GM10248 (cell line): Measurements from ENCODE around the gene GJC1.
A peak's percentile ranks its signal among the peaks of the same experiment; 100 is the strongest.

ENCODE experiments used
- CTCF ChIA-PET: fragments of 300-600 bp; sonication (Branson Sonifier 250); formaldehyde crosslinking; extraction: SDS; loops from one replicate; lab custom pipeline; 2021; ENCODE audit warnings: antibody characterized with exemption; lab: Yijun Ruan, JAX
- POLR2A ChIA-PET: fragments of 350-650 bp; sonication (Branson Sonifier 250); formaldehyde crosslinking; extraction: SDS; loops from one replicate; lab custom pipeline; 2020; ENCODE audit warnings: antibody characterized with exemption; lab: Yijun Ruan, JAX
- DNase-seq: peaks from one replicate; pipeline ENCODE4 v3.0.0; 2012; ENCODE audit errors: extremely low spot score
- TF ChIP-seq, protein P1 (sequence below): IDR thresholded peaks from 2 replicates; pipeline ENCODE4 v1.5.1; 2012; ENCODE audit warnings: mild to moderate bottlenecking, low read depth; ENCODE audit errors: extremely low read depth, missing control alignments, control extremely low read depth

GJC1 gene

DNA sequence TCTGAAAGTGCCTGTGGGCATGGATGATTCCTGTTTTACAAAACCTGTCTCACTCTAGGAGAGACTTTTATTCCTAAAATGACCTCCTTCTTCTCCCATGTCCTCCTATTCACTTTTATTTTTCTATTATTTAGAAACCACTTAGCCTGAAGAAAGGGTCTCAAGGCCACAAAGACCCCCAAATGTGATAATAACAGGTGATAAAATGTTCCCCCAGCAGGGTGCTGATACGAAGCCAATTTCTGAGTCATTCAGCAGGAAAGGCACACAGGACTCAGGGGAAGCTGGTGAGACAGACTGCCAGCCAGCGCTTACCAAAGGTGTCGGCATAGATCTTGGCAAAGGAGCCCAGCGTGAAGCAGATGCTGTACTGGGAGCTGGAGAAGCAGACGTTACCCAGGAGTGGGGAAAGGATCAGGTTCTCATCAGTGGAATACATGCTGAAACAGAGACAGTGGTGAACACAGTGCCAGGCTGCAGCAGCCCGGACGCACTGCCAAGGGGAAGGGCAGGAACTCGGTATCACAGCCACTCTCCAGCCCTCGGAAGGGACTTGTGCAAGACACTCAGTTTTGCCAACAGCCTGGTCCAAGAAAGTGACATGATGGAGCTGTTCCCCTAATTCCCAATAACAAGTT is 42.2 kb upstream of the GJC1 start:
- DNase-seq, result no peak
- ChIA-PET CTCF (interaction anchor here (1.2 to 13.3 kb wide), 2 partner anchors 12 to 94 kb away, joined by 3 to 156 read pairs; no protein-coding TSS in a partner anchor), POLR2A (no interaction called here)
- TF ChIP-seq, protein P1, sequence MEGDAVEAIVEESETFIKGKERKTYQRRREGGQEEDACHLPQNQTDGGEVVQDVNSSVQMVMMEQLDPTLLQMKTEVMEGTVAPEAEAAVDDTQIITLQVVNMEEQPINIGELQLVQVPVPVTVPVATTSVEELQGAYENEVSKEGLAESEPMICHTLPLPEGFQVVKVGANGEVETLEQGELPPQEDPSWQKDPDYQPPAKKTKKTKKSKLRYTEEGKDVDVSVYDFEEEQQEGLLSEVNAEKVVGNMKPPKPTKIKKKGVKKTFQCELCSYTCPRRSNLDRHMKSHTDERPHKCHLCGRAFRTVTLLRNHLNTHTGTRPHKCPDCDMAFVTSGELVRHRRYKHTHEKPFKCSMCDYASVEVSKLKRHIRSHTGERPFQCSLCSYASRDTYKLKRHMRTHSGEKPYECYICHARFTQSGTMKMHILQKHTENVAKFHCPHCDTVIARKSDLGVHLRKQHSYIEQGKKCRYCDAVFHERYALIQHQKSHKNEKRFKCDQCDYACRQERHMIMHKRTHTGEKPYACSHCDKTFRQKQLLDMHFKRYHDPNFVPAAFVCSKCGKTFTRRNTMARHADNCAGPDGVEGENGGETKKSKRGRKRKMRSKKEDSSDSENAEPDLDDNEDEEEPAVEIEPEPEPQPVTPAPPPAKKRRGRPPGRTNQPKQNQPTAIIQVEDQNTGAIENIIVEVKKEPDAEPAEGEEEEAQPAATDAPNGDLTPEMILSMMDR, result no peak

GRCh38 chr17:44871556-44871955 is 41.5 kb upstream of the GJC1 start:
- POLR2A ChIA-PET, result no interaction called here
- TF ChIP-seq, protein P1, result no peak
- DNase-seq, result no peak
- CTCF ChIA-PET, result interaction anchor here (18.0 kb wide), 1 partner anchor 94 kb away, joined by 454 read pairs; no protein-coding TSS in a partner anchor

- ChIA-PET CTCF (interaction anchor here (0.9 to 18.0 kb wide), 5 partner anchors 8 to 334 kb away, joined by 3 to 454 read pairs (median 5); no protein-coding TSS in a partner anchor), POLR2A (interaction anchor here (0.7 kb wide), 1 partner anchor 10 kb away, joined by 4 read pairs; no protein-coding TSS in a partner anchor)
- no peak for DNase-seq
- TF ChIP-seq, protein P1, result no peak
Measured at GRCh38 chr17:44867841-44868240, 37.8 kb upstream of the GJC1 start.

GRCh38 chr17:44865931-44866330 is 35.8 kb upstream of the GJC1 start:
- CTCF ChIA-PET, result interaction anchor here (0.7 to 18.0 kb wide), 14 partner anchors 8 to 233 kb away, joined by 3 to 454 read pairs (median 4); no protein-coding TSS in a partner anchor
- POLR2A ChIA-PET, result interaction anchor here (0.6 kb wide), 1 partner anchor 405 kb away, joined by 3 read pairs; no protein-coding TSS in a partner anchor
- TF ChIP-seq, protein P1, result no peak

GRCh38 chr17:44865231-44865660 is 35.2 kb upstream of the GJC1 start:
- ChIA-PET POLR2A (no interaction called here), CTCF (interaction anchor here (0.6 to 18.0 kb wide), 31 partner anchors 9 to 748 kb away, joined by 3 to 454 read pairs (median 4); partner anchors contain the start of gene ACBD4)
- TF ChIP-seq, protein P1, result peak; percentile 77
- DNase-seq, result peak; percentile 80

More at GRCh38 chr17:44865931-44866330, 35.8 kb upstream of the GJC1 start:
- DNase-seq, result no peak

DNA sequence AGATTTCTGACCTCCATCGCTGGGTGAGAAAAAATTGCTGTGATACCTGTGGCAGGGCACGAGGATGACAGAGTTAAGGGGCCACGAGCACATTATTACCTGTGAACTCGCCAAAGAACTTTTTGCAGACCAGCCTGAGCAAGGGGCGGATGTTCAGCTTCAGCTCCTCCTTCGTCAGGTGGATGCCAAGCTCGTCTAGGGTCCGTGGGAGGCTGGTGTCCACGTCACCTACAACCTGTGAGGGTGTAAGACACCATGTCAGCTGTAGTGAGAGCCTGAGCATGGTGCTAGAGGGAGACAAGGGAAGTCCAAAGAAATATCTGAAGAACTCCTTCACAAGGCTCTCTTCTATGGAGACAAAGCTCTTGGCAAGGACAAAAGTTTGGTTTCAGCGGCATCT is 34.7 kb upstream of the GJC1 start:
- no peak for DNase-seq
- TF ChIP-seq, protein P1, result peak; percentile 1
- ChIA-PET CTCF (interaction anchor here (0.6 to 18.0 kb wide), 32 partner anchors 8 to 748 kb away, joined by 3 to 454 read pairs (median 4); partner anchors contain the start of gene ACBD4), POLR2A (no interaction called here)
